K562 (cell line): Measurements from ENCODE around the gene DPY19L1. TPM values are rescaled to one million over a fixed set of nuclear protein-coding genes. Genes with fewer than 3 reads are reported as not detected.
"Not testable (repeated sequence)": the region's sequence is repeated elsewhere in the genome, so short reads cannot be mapped to it uniquely, and the experiment has no call there.

Experiments used
- ATAC-seq: fragments of 200-7000 bp; cut with Tn5 transposase; 3 replicates; pipeline ENCODE4 v1.9.1; 2020; ENCODE audit warnings: moderate library complexity
- BruUV-seq: library from RNA; stranded (reverse); fragments of 400-500 nt; replicated peaks from 2 replicates; lab custom pipeline; 2021; lab: Mats Ljungman, UMichigan
- CTCF ChIA-PET: fragments of 300-600 bp; formaldehyde crosslinking; extraction: SDS; loops from one replicate; lab custom pipeline; 2021; ENCODE audit warnings: low intra/inter-chr PET ratio; lab: Yijun Ruan, JAX
- POLR2A ChIA-PET: fragments of 300-600, 350-650 bp; sonication (Branson Sonifier 250); formaldehyde crosslinking; extraction: SDS; loops from one replicate; lab custom pipeline; 2021; ENCODE audit warnings: antibody characterized with exemption, inconsistent platforms; lab: Yijun Ruan, JAX
- DNase-seq, 4 experiments: peaks; one replicate each; pipeline versions ENCODE4 v3.0.0 to v3.0.0-alpha.2; 2011 to 2018; ENCODE audit warnings: low spot score in 3 of 4, mixed read lengths in 3 of 4; ENCODE audit errors: extremely low read depth in 1 of 4
- FAIRE-seq: peaks from 2 replicates; lab custom pipeline; 2011; peaks lifted over from hg19 to GRCh38; lab: Jason Lieb, UNC
- H2AFZ ChIP-seq: 2 replicates; pipeline ENCODE4 v1.6.0; 2011; ENCODE audit warnings: low read depth, low read length, control low read depth, inconsistent platforms
- H3K27ac ChIP-seq: fragments of 200-600 bp; 3 replicates; pipeline ENCODE4 v1.8.0; 2011; ENCODE audit warnings: low read depth, mild to moderate bottlenecking, control low read depth, inconsistent platforms, low read length, moderate library complexity, mixed read lengths; ENCODE audit errors: extremely low read depth
- H3K27me3 ChIP-seq, 2 experiments: fragments of 300-600 bp in 1 of 2; 2 replicates in 1 of 2; 3 replicates in 1 of 2; pipeline versions ENCODE4 v1.6.0 to v1.8.0; 2011; ENCODE audit warnings: inconsistent platforms in 2 of 2, low read length in 2 of 2, mild to moderate bottlenecking in 1 of 2, mixed read lengths in 1 of 2, moderate library complexity in 1 of 2; ENCODE audit not compliant: control insufficient read depth in 2 of 2, insufficient read depth in 2 of 2
- H3K36me3 ChIP-seq: fragments of 300-600 bp; 3 replicates; pipeline ENCODE4 v1.8.0; 2011; ENCODE audit warnings: mild to moderate bottlenecking, low read length, inconsistent platforms; ENCODE audit not compliant: control insufficient read depth, insufficient read depth
- H3K4me1 ChIP-seq, 2 experiments: fragments of 200-600 bp in 1 of 2; replicated peaks in 1 of 2; 2 replicates in 1 of 2; 3 replicates in 1 of 2; pipeline versions ENCODE4 v1.5.1 to v1.8.0; 2011; ENCODE audit warnings: inconsistent platforms in 2 of 2, low read length in 2 of 2, mild to moderate bottlenecking in 1 of 2, mixed read lengths in 1 of 2, moderate library complexity in 1 of 2; ENCODE audit not compliant: control insufficient read depth in 2 of 2, insufficient read depth in 2 of 2
- H3K4me2 ChIP-seq: 2 replicates; pipeline ENCODE4 v1.6.1; 2011; ENCODE audit warnings: low read length, control low read depth, inconsistent platforms, mixed read lengths; ENCODE audit not compliant: insufficient read depth
- H3K4me3 ChIP-seq: fragments of 200-600 bp; sonication (generic), shearing (Covaris generic); 2 replicates; pipeline ENCODE4 v1.5.1; 2016; ENCODE audit warnings: control low read depth, inconsistent platforms
- H3K79me2 ChIP-seq: fragments of 200-600 bp; 3 replicates; pipeline ENCODE4 v1.8.0; 2011; ENCODE audit warnings: low read length, inconsistent platforms; ENCODE audit not compliant: control insufficient read depth, insufficient read depth
- H3K9ac ChIP-seq, 2 experiments: 2 replicates each; pipeline versions ENCODE4 v1.6.0 to v1.6.1; 2011; ENCODE audit warnings: low read depth in 2 of 2, low read length in 2 of 2, control low read depth in 1 of 2, inconsistent platforms in 1 of 2, mild to moderate bottlenecking in 1 of 2, mixed read lengths in 1 of 2; ENCODE audit not compliant: insufficient read depth in 1 of 2
- H3K9me1 ChIP-seq: one replicate; pipeline ENCODE4 v1.6.0; 2011; ENCODE audit warnings: inconsistent platforms, mild to moderate bottlenecking, low read length, moderate library complexity; ENCODE audit not compliant: control insufficient read depth, insufficient read depth
- H3K9me3 ChIP-seq: replicated peaks from 2 replicates; pipeline ENCODE4 v1.5.1; 2011; ENCODE audit warnings: low read depth, low read length, inconsistent platforms; ENCODE audit not compliant: control insufficient read depth, insufficient read depth
- H4K20me1 ChIP-seq: replicated peaks from 2 replicates; pipeline ENCODE4 v1.6.1; 2011; ENCODE audit warnings: low read length, inconsistent platforms, mixed read lengths; ENCODE audit not compliant: control insufficient read depth, insufficient read depth
- WGBS: fragments of 100-300 bp; shearing (Covaris generic); methylation state at CpG from one replicate; pipeline ENCODE4 v1.1.6; 2016; ENCODE audit warnings: low coverage, mixed read lengths; ENCODE audit not compliant: insufficient coverage; ENCODE audit errors: missing lambda C conversion rate; 5-methylcytosine and 5-hydroxymethylcytosine counted together
- in situ Hi-C: fragments of 300-500 bp; cut with MboI; formaldehyde crosslinking; loops from 4 replicates; pipeline ENCODE4 v1.15.0; 2018; ENCODE audit warnings: inconsistent platforms, mixed read lengths
- intact Hi-C: fragments of 100-400 bp; cut with micrococcal nuclease; formaldehyde crosslinking; loops from 2 replicates; pipeline ENCODE4 v1.14.2; 2022
- polyA plus RNA-seq, 8 experiments: library from polyadenylated mRNA; depleted of rRNA in 4 of 8; stranded (reverse) in 5 of 8; unstranded in 3 of 8; fragments of >200 nt; fragmentation: Nextera tagmentation in 2 of 8; fragmentation: Illumina TruSeq in 1 of 8; extraction: Ambion mirVana in 2 of 8; extraction: Trizol in 1 of 8; gene quantifications; 2 replicates each; pipeline versions ENCODE4 v1.2.1 to v1.2.3, GENCODE V29; 2011 to 2014; ENCODE audit warnings: inconsistent platforms in 1 of 8, missing spikeins in 1 of 8
- total RNA-seq, 7 experiments: library from RNA; depleted of rRNA in 6 of 7; stranded (reverse); fragments of >200 nt in 6 of 7; fragmentation: Illumina TruSeq in 2 of 7; extraction: Trizol in 2 of 7; gene quantifications; 2 replicates each; pipeline versions ENCODE4 v1.2.1 to v1.2.3, GENCODE V29; 2011 to 2021; ENCODE audit warnings: low replicate concordance in 1 of 7

DPY19L1 gene
- total and polyA plus RNA-seq, 9 of the 15 experiments (the other 6 are each of a cell fraction or from before 2014, with no cell fraction given), result 4.0 to 34.3 (median 22.1) TPM

GRCh38 chr7:34988442-34989125 lies 48.7 kb downstream of the DPY19L1 start:
- intact Hi-C loops, ATAC-seq, H3K36me3 ChIP-seq, BruUV-seq, H3K4me2 ChIP-seq, H3K79me2 ChIP-seq, FAIRE-seq, H3K9me3 ChIP-seq, H3K4me3 ChIP-seq, H2AFZ ChIP-seq, in situ Hi-C loops, H3K9me1 ChIP-seq, H3K9ac ChIP-seq, H4K20me1 ChIP-seq, CTCF ChIA-PET, DNase-seq, H3K27ac ChIP-seq, H3K27me3 ChIP-seq: not testable (repeated sequence)
- H3K4me1 ChIP-seq, result peaks cover 3 to 10% of the 10 kb centered on the region in 2 experiments; a peak in 2 of 5 replicates
- 56% methylated on average over 1 of the region's 2 CpGs for WGBS
- POLR2A ChIA-PET, result interaction anchor here (0.8 kb wide), 1 partner anchor 14 kb away, joined by 3 read pairs; no protein-coding TSS in a partner anchor

GRCh38 chr7:34985155-34985554 lies 52.1 kb downstream of the DPY19L1 start:
- BruUV-seq, CTCF ChIA-PET: not testable (repeated sequence)

More at GRCh38 chr7:34985155-34985554, 52.1 kb downstream of the DPY19L1 start:
- H3K9ac ChIP-seq, H3K9me3 ChIP-seq, H3K27me3 ChIP-seq, DNase-seq, H3K27ac ChIP-seq, in situ Hi-C loops, H2AFZ ChIP-seq, H3K9me1 ChIP-seq, H3K4me1 ChIP-seq, ATAC-seq, H3K4me3 ChIP-seq, H4K20me1 ChIP-seq, H3K4me2 ChIP-seq, FAIRE-seq, H3K79me2 ChIP-seq, H3K36me3 ChIP-seq, intact Hi-C loops, POLR2A ChIA-PET: not testable (repeated sequence)
- WGBS, result 53% methylated on average over 3 of the region's 3 CpGs
